HEK293 (cell line): ENCODE results near the gene ZNF790.

Experiments used
- BCL11B ChIP-seq: fragments of 450-650 bp; formaldehyde crosslinking; IDR thresholded peaks from 2 replicates; pipeline ENCODE4 v1.5.1; 2016; ENCODE audit warnings: low read depth, missing biosample characterization, missing genetic modification characterization
- BCL6B ChIP-seq: fragments of 450-650 bp; formaldehyde crosslinking; IDR thresholded peaks from 2 replicates; pipeline ENCODE4 v1.5.1; 2017; ENCODE audit warnings: missing biosample characterization, missing genetic modification characterization
- GFI1B ChIP-seq: fragments of 450-650 bp; formaldehyde crosslinking; IDR thresholded peaks from 2 replicates; pipeline ENCODE4 v1.5.1; 2016; ENCODE audit warnings: missing biosample characterization, missing genetic modification characterization
- GLI4 ChIP-seq: fragments of 450-650 bp; formaldehyde crosslinking; IDR thresholded peaks from 2 replicates; pipeline ENCODE4 v1.5.1; 2016; ENCODE audit warnings: missing biosample characterization, missing genetic modification characterization
- PRDM2 ChIP-seq: fragments of 450-650 bp; formaldehyde crosslinking; IDR thresholded peaks from 2 replicates; pipeline ENCODE4 v1.5.1; 2016; ENCODE audit warnings: missing biosample characterization, missing genetic modification characterization, borderline replicate concordance
- REST ChIP-seq: fragments of 450-650 bp; formaldehyde crosslinking; IDR thresholded peaks from 2 replicates; pipeline ENCODE4 v1.5.1; 2016; ENCODE audit warnings: missing biosample characterization, missing genetic modification characterization
- SP7 ChIP-seq: fragments of 450-650 bp; formaldehyde crosslinking; IDR thresholded peaks from 2 replicates; pipeline ENCODE4 v1.5.1; 2016; ENCODE audit warnings: missing biosample characterization, missing genetic modification characterization
- TRIM28 ChIP-seq: IDR thresholded peaks from 2 replicates; pipeline ENCODE4 v1.6.1; 2011; ENCODE audit warnings: low read length, control low read depth, borderline replicate concordance
- ZBTB17 ChIP-seq: fragments of 450-650 bp; formaldehyde crosslinking; IDR thresholded peaks from 2 replicates; pipeline ENCODE4 v1.5.1; 2016; ENCODE audit warnings: missing biosample characterization, missing genetic modification characterization
- ZBTB21 ChIP-seq: fragments of 450-650 bp; formaldehyde crosslinking; IDR thresholded peaks from 2 replicates; pipeline ENCODE4 v1.5.1; 2017; ENCODE audit warnings: missing biosample characterization, missing genetic modification characterization
- ZBTB44 ChIP-seq: fragments of 450-650 bp; IDR thresholded peaks from 2 replicates; pipeline ENCODE4 v1.5.1; 2018; ENCODE audit warnings: missing biosample characterization, mild to moderate bottlenecking, missing genetic modification characterization
- ZBTB49 ChIP-seq: fragments of 450-650 bp; formaldehyde crosslinking; IDR thresholded peaks from 2 replicates; pipeline ENCODE4 v1.5.1; 2016; ENCODE audit warnings: missing biosample characterization, missing genetic modification characterization, low read depth
- ZBTB7A ChIP-seq: fragments of 450-650 bp; formaldehyde crosslinking; IDR thresholded peaks from 2 replicates; pipeline ENCODE4 v1.5.1; 2016; ENCODE audit warnings: low read depth, missing biosample characterization, missing genetic modification characterization
- ZNF148 ChIP-seq: fragments of 450-650 bp; formaldehyde crosslinking; IDR thresholded peaks from 2 replicates; pipeline ENCODE4 v1.5.0; 2017; ENCODE audit warnings: missing biosample characterization, missing genetic modification characterization, borderline replicate concordance
- ZNF350 ChIP-seq: fragments of 450-650 bp; formaldehyde crosslinking; IDR thresholded peaks from 2 replicates; pipeline ENCODE4 v1.5.0; 2017; ENCODE audit warnings: missing biosample characterization, mild to moderate bottlenecking, missing genetic modification characterization
- ZNF362 ChIP-seq: fragments of 450-650 bp; formaldehyde crosslinking; IDR thresholded peaks from 2 replicates; pipeline ENCODE4 v1.5.1; 2016; ENCODE audit warnings: missing biosample characterization, missing genetic modification characterization
- ZNF514 ChIP-seq: fragments of 450-650 bp; formaldehyde crosslinking; IDR thresholded peaks from 2 replicates; pipeline ENCODE4 v1.5.1; 2016; ENCODE audit warnings: missing biosample characterization, missing genetic modification characterization
- ZNF654 ChIP-seq: fragments of 450-650 bp; formaldehyde crosslinking; IDR thresholded peaks from 2 replicates; pipeline ENCODE4 v1.5.1; 2016; ENCODE audit warnings: low read depth, missing biosample characterization, missing genetic modification characterization
- ZNF768 ChIP-seq: fragments of 450-650 bp; formaldehyde crosslinking; IDR thresholded peaks from 2 replicates; pipeline ENCODE4 v1.5.1; 2018; ENCODE audit warnings: missing biosample characterization, mild to moderate bottlenecking, missing genetic modification characterization

ZNF790 gene

GRCh38 chr19:36850559-36851442 is 12.6 kb upstream of the ZNF790 start, which contains the start of gene ZNF345 (continued):
- TF ChIP-seq ZNF768 (tag by site-specific recombination) (no peak), ZNF654 (tag by site-specific recombination) (no peak), PRDM2 (tag by site-specific recombination) (no peak), ZNF362 (no peak), TRIM28 (peak; percentile 93), ZBTB17 (tag by site-specific recombination) (peak; percentile 94), GLI4 (tag by site-specific recombination) (no peak), ZBTB7A (tag by site-specific recombination) (peak; percentile 69), ZBTB44 (tag by site-specific recombination) (no peak), ZNF350 (tag by site-specific recombination) (no peak), REST (tag by site-specific recombination) (no peak), ZNF514 (tag by site-specific recombination) (no peak), ZBTB21 (tag by site-specific recombination) (peak; percentile 85), SP7 (tag by site-specific recombination) (peak; percentile 87), ZBTB49 (tag by site-specific recombination) (no peak; the same call in 1 of the 2 replicates), BCL11B (no peak), BCL6B (tag by site-specific recombination) (no peak), ZNF148 (tag by site-specific recombination) (no peak), GFI1B (tag by site-specific recombination) (peak; percentile 24; the same call in 1 of the 2 replicates)
